Cardiac fibroblast (primary cell): ENCODE results near the gene TOX2.
A peak's percentile ranks its signal among the peaks of the same experiment; 100 is the strongest.

Experiments
- DNase-seq, 2 donors: peaks; one replicate each; pipeline versions ENCODE4 v3.0.0 to v3.0.0-alpha.2; 2010; ENCODE audit warnings: low read depth in 2 of 2
- H3K4me3 ChIP-seq, 2 donors: replicated peaks in 1 of 2; 1 replicate in 1 of 2; 2 replicates in 1 of 2; pipeline ENCODE4 v1.5.1; 2011; ENCODE audit warnings: low read depth in 2 of 2, low read length in 2 of 2, mild to moderate bottlenecking in 2 of 2, moderate library complexity in 1 of 2
- TF ChIP-seq, protein P1 (sequence below): IDR thresholded peaks from one replicate; pipeline ENCODE4 v1.5.1; 2011; ENCODE audit warnings: low read depth, mild to moderate bottlenecking, low read length, inconsistent platforms

The TOX2 gene

DNA sequence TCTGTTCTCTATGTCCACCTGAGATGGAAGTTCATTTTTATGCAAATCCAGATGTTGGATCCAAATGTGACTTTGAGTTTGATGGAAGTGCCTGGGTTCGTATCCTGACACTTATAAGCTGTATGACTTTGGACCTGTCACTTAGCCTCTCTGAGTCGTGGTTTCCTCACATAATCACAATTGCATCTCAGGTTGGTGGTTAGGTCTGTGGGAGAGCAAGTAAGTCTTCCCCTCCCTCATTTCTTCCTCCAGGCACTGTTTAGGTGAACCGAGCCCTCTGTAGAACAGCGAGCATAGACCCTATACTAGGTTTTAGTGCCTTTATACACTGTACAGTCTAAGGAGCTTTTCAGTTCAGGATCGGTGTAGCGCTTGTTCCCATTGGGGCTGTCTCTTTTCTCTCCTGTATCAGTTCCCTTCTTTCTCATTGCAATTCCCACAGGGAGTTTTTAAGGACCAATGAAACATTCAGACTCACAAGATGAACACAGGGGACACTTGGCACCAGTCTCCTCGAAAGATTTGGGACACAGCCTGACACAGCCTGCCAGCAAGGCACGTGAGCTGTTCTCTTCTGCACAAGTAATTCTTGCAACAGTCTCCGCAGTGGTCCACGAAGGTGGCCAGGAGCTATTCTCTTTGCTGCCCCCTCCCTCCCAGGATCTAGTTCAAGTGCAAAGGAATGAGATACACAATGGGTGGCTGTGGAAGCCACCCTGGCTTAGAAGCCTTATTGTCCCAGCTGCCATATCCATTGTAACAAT lies 11.8 kb downstream of the TOX2 start:
- H3K4me3 ChIP-seq = no peak overlapping the region
- DNase-seq = no peak
- TF ChIP-seq, protein P1, sequence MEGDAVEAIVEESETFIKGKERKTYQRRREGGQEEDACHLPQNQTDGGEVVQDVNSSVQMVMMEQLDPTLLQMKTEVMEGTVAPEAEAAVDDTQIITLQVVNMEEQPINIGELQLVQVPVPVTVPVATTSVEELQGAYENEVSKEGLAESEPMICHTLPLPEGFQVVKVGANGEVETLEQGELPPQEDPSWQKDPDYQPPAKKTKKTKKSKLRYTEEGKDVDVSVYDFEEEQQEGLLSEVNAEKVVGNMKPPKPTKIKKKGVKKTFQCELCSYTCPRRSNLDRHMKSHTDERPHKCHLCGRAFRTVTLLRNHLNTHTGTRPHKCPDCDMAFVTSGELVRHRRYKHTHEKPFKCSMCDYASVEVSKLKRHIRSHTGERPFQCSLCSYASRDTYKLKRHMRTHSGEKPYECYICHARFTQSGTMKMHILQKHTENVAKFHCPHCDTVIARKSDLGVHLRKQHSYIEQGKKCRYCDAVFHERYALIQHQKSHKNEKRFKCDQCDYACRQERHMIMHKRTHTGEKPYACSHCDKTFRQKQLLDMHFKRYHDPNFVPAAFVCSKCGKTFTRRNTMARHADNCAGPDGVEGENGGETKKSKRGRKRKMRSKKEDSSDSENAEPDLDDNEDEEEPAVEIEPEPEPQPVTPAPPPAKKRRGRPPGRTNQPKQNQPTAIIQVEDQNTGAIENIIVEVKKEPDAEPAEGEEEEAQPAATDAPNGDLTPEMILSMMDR = no peak

DNA sequence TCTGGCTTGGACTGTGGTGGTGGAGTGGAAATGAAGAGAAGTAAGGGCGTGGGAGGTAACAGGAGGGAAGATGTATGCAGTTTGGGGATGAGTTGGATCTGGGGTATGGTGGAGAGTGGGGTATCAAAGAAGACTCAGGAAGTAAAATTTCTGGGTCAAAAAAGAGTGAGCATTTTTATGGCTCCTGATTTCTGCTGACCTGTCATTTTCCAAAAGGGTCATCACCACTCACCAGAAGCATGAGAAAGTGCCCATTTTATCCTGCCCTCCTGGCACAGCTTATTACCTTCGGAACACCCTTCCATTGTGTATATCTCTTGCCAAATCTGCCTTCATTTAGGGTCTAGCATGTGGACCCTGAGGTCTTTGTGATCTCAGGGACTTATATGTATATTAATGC lies 17.3 kb downstream of the TOX2 start:
- TF ChIP-seq, protein P1 = no peak

DNA sequence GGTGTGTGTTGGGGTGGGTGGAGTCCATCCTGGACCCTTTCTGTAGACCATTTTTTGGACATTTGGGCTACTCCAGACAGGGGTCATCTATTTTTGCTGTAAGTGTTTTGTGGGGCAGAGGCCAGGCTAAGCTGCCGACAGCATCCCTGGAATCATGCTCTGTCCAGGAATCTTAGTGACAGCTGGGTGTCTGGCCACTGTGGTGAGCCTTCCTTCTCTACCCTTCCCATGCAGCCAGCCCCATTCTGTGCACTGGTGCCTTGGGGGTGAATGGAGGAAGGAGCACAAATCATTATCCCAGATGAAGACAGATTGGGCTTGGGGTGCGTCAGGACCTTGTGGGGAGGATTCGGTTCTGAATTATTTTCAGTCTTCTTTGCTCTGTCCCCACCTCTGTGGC lies 20.2 kb downstream of the TOX2 start:
- no peak for DNase-seq
- TF ChIP-seq, protein P1 = no peak
- no peak overlapping the region for H3K4me3 ChIP-seq

More for the DNA sequence above, 17.3 kb downstream of the TOX2 start:
- DNase-seq = no peak
- no peak overlapping the region for H3K4me3 ChIP-seq

DNA sequence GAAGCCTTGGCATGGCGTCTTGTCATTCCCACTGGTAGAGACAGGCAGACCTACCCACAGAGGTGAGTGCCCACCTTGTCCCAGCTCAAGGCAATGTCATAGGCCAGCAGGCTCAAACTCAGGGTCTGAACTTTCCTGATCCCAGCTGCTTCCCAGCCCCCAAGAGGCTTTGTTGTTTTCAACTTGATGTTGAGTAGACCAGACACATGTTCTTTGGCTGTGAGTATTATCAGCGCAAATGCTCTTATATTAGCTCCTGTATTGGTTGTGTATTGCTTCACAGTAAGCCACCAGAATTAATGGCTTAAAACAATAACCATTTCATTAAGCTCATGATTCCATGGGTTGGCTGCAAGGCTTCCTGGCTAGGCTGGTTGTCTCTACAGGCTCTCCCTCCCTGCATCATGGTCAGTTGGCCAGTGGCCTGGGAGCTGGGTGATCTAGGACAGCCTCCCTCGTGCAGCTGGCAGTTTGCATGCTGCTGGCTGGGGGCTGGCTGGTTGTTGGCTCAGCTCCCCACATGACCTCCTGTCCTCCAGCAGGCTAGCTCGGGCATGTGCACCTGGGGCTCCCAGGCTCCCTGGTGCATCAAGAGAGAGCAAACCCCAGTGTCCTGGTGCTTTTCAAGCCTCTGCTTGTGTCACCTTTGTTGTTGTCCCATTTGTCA lies 21.6 kb downstream of the TOX2 start:
- DNase-seq = peak in 1 of 2 donors; percentile 61
- H3K4me3 ChIP-seq = no peak overlapping the region
- TF ChIP-seq, protein P1 = no peak

DNA sequence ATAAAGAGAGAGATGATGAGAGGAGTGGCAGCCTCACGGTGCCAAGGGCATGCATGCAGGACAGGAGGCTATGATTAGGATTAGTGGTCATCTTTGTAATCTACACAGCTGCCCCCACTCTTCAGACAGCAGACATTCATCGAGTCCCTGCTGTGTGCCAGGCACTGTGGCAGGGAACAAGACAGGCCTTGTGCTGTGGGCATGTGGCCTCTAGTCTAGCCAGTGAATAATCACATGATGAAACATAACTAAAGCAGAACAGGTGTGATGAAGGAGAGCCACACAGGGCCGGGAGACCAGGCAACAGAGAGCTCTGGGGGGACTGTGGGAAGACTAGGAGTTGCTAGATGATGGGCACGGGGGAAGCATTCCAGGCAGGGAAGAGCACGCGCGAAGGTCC lies 22.2 kb downstream of the TOX2 start:
- TF ChIP-seq, protein P1 = no peak
- no peak for DNase-seq
- H3K4me3 ChIP-seq = no peak overlapping the region

DNA sequence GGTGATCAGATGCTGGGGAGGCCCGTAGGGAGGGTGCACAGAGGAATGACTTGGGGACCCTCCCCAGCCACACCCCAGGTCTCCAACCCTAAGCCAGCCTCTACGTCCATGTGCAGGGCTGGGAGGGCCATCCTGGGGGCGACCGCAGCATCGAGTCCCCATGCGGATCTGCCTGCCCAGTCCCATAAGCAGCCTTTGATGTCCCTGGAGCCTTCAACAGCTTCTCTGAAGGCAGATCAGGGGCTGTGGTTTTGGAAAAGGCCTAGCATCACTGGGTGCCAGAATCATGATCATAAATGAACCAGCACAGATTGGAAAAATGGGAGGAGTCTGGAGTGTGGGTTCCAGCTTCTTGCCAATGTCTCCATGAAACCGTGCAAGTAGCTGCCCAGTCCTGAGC lies 22.9 kb downstream of the TOX2 start:
- no peak overlapping the region for H3K4me3 ChIP-seq
- DNase-seq = peak in 1 of 2 donors; percentile 81
- TF ChIP-seq, protein P1 = no peak
